Neural cell (in vitro differentiated cells): ENCODE data around the gene POLDIP3.

Experiments used
- TAF1 ChIP-seq: IDR thresholded peaks from 2 replicates; pipeline ENCODE4 v1.6.1; 2012; ENCODE audit warnings: low read depth
- TF ChIP-seq, protein P1 (sequence below): IDR thresholded peaks from 2 replicates; pipeline ENCODE4 v1.6.1; 2012; ENCODE audit warnings: borderline replicate concordance

DNA sequence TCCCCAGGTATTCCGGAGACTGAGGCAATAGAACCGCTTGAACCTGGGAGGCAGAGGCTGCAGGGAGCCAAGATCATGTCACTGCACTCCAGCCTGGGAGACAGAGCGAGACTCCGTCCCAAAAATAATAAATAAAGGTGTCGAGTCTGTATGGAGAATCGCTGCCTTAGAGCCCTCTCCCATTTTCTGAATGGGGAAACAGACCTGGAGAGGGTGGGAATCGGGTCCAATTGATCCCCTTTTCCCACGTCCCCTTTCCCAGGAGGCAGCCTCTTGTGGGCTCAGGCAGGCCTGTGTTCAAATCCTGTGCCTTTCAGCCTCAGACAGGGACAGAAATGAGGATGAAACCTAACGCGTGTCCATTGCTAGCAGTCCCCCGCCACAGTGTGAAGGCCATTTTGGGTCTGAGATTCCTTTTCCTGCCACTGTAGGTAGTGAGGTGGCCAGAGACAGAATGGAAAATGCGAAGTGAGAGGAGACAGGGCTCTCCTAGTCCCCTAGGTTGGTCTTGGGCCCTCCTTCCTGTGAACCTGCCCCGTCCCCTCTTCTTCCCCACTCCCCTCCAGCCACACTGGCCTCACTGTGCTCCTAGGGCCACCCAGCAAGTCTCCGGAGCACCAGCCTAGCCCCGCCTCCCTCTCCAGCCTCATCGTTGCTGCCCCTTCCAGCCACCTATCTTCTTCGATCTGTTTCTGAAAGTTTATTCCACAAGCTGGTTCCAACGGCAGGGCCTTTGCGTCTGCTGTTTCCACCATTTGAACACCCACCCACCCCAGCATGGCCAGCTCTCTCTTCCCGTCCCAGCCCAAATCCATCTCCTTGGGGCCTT lies 2.7 kb upstream of the POLDIP3 start:
- no peak for TF ChIP-seq TAF1
- TF ChIP-seq, protein P1, sequence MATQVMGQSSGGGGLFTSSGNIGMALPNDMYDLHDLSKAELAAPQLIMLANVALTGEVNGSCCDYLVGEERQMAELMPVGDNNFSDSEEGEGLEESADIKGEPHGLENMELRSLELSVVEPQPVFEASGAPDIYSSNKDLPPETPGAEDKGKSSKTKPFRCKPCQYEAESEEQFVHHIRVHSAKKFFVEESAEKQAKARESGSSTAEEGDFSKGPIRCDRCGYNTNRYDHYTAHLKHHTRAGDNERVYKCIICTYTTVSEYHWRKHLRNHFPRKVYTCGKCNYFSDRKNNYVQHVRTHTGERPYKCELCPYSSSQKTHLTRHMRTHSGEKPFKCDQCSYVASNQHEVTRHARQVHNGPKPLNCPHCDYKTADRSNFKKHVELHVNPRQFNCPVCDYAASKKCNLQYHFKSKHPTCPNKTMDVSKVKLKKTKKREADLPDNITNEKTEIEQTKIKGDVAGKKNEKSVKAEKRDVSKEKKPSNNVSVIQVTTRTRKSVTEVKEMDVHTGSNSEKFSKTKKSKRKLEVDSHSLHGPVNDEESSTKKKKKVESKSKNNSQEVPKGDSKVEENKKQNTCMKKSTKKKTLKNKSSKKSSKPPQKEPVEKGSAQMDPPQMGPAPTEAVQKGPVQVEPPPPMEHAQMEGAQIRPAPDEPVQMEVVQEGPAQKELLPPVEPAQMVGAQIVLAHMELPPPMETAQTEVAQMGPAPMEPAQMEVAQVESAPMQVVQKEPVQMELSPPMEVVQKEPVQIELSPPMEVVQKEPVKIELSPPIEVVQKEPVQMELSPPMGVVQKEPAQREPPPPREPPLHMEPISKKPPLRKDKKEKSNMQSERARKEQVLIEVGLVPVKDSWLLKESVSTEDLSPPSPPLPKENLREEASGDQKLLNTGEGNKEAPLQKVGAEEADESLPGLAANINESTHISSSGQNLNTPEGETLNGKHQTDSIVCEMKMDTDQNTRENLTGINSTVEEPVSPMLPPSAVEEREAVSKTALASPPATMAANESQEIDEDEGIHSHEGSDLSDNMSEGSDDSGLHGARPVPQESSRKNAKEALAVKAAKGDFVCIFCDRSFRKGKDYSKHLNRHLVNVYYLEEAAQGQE = no peak
